ENCODE results near the gene UBE3A. TPM values are rescaled to one million over a fixed set of nuclear protein-coding genes. Genes with fewer than 3 reads are reported as not detected.

Gene UBE3A
- total RNA-seq, 1 experiment from 2014 or later: 102 TPM

DNA sequence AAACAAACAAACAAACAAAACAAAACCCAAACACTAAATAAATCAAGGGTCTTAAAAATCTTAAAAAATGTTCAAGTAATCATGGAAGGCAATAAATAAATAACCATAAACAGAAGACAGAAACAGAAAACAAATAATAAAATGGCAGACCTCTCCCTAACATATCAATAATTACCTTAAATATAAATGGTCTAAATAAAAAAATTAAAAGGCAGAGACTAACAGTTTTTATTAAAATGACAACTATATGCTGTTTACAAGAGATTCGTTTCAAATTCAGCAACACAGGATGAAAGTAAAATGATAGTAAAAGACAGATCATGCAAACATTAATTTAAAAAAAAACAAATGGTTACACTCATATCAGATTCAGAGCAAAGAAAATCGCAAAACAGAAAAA is 91.1 kb downstream of the UBE3A start:
- ATAC-seq (no peak), DNase-seq (ENCODE audit: low read depth, low spot score) (no peak)
- H3K27ac ChIP-seq (ENCODE audit: low read length): no peak overlapping the region
- peaks cover 10% of the 10 kb centered on the region; the same call in 1 of the 2 replicates for H3K9me3 ChIP-seq (ENCODE audit: control insufficient read depth, insufficient read depth, low read depth, low read length)
- ChIA-PET CTCF (no interaction called here), POLR2A (no interaction called here)
- TF ChIP-seq SIN3A (IDR thresholded peaks at IDR 0.05; ENCODE audit: borderline replicate concordance, insufficient read depth, low read depth, low read length) (no peak), TCF7L2 (IDR thresholded peaks at IDR 0.05; ENCODE audit: low read depth, low read length) (no peak), POLR2AphosphoS5 (IDR thresholded peaks at IDR 0.05; ENCODE audit: low read depth, low read length) (no peak)
- TF ChIP-seq, protein P1, sequence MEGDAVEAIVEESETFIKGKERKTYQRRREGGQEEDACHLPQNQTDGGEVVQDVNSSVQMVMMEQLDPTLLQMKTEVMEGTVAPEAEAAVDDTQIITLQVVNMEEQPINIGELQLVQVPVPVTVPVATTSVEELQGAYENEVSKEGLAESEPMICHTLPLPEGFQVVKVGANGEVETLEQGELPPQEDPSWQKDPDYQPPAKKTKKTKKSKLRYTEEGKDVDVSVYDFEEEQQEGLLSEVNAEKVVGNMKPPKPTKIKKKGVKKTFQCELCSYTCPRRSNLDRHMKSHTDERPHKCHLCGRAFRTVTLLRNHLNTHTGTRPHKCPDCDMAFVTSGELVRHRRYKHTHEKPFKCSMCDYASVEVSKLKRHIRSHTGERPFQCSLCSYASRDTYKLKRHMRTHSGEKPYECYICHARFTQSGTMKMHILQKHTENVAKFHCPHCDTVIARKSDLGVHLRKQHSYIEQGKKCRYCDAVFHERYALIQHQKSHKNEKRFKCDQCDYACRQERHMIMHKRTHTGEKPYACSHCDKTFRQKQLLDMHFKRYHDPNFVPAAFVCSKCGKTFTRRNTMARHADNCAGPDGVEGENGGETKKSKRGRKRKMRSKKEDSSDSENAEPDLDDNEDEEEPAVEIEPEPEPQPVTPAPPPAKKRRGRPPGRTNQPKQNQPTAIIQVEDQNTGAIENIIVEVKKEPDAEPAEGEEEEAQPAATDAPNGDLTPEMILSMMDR (IDR thresholded peaks at IDR 0.05): no peak
- no peaks in the 10 kb centered on the region for H3K27me3 ChIP-seq (ENCODE audit: control insufficient read depth, insufficient read depth, low read length)
- peaks cover 2% of the 10 kb centered on the region; the same call in 1 of the 2 replicates for H3K36me3 ChIP-seq (ENCODE audit: control insufficient read depth, insufficient read depth, low read length)
- H3K4me1 ChIP-seq (ENCODE audit: control insufficient read depth, insufficient read depth, low read length): no peaks in the 10 kb centered on the region
- no peak overlapping the region for H3K4me3 ChIP-seq (ENCODE audit: low read depth in 2 of 2, low read length in 2 of 2)
- intact Hi-C loops (cut with micrococcal nuclease; ENCODE audit: unreplicated experiment): no loop called here
- BruUV-seq (replicated peaks): no TSS peak
- in situ Hi-C loops (cut with HindIII; ENCODE audit: low pct_unique_long_range_greater_than_20kb, low sequenced_read_pairs): no loop called here

DNA sequence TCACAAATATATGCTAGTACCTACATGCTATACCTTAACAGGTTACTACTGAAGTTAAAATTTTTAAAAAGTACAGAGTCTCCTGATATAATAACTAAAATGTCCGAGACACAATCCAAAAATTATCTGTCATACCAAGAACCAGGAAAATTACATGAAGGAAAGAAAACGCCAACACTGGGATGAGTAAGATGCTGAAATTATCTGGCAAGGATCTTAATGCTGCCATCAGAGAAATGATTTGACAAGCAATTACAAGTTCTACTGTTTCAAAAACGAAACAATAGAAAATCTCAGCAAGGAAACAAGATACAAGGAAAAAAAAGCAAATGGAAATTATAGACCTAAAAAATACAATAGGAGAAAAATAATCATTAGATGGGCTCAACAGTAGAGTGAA is 92.5 kb downstream of the UBE3A start:
- DNase-seq (ENCODE audit: low read depth, low spot score) (no peak), ATAC-seq (no peak)
- no peak for TF ChIP-seq POLR2AphosphoS5 (IDR thresholded peaks at IDR 0.05; ENCODE audit: low read depth, low read length)
- TF ChIP-seq, protein P1 (IDR thresholded peaks at IDR 0.05): no peak
- Histone ChIP-seq H3K9me3 (ENCODE audit: control insufficient read depth, insufficient read depth, low read depth, low read length) (peaks cover 10% of the 10 kb centered on the region; the same call in 1 of the 2 replicates), H3K4me3 (ENCODE audit: low read depth in 2 of 2, low read length in 2 of 2) (no peak overlapping the region), H3K27me3 (ENCODE audit: control insufficient read depth, insufficient read depth, low read length) (no peaks in the 10 kb centered on the region), H3K4me1 (ENCODE audit: control insufficient read depth, insufficient read depth, low read length) (no peaks in the 10 kb centered on the region), H3K36me3 (ENCODE audit: control insufficient read depth, insufficient read depth, low read length) (peaks cover 2% of the 10 kb centered on the region; the same call in 1 of the 2 replicates), H3K27ac (ENCODE audit: low read length) (no peak overlapping the region)
- intact Hi-C loops (cut with micrococcal nuclease; ENCODE audit: unreplicated experiment): no loop called here
- ChIA-PET POLR2A (no interaction called here), CTCF (no interaction called here)
- no TSS peak for BruUV-seq (replicated peaks)
- in situ Hi-C loops (cut with HindIII; ENCODE audit: low pct_unique_long_range_greater_than_20kb, low sequenced_read_pairs): no loop called here

DNA sequence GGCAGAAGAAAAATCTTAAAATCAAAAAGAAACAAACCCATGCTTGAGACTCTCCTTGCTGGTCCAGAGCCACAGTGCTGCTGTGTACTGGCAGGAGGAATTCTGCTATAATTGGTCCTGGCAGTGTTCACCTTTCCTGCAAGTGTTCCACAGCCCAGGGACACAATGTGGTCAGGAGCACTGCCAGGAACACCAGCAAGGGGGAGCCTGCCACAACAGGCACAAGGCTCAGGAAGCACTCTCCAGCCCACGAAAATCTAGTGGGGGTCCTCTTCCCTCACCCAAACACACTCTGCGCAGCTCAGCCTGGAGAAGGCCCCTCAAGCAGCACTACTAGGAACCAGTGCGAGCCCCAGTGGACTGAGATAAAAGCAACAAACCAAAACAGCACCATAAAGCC is 92.9 kb downstream of the UBE3A start:
- no peak for DNase-seq (ENCODE audit: low read depth, low spot score)
- ChIA-PET CTCF (no interaction called here), POLR2A (no interaction called here)
- TF ChIP-seq SIN3A (IDR thresholded peaks at IDR 0.05; ENCODE audit: borderline replicate concordance, insufficient read depth, low read depth, low read length): no peak
- TF ChIP-seq, protein P1 (IDR thresholded peaks at IDR 0.05): peak; percentile 40; the same call in 1 of the 2 replicates
- Histone ChIP-seq H3K27me3 (ENCODE audit: control insufficient read depth, insufficient read depth, low read length) (no peaks in the 10 kb centered on the region), H3K4me3 (ENCODE audit: low read depth in 2 of 2, low read length in 2 of 2) (no peak overlapping the region), H3K9me3 (ENCODE audit: control insufficient read depth, insufficient read depth, low read depth, low read length) (peaks cover 10% of the 10 kb centered on the region; the same call in 1 of the 2 replicates), H3K4me1 (ENCODE audit: control insufficient read depth, insufficient read depth, low read length) (no peaks in the 10 kb centered on the region), H3K36me3 (ENCODE audit: control insufficient read depth, insufficient read depth, low read length) (peaks cover 2% of the 10 kb centered on the region; the same call in 1 of the 2 replicates), H3K27ac (ENCODE audit: low read length) (no peak overlapping the region)
- intact Hi-C loops (cut with micrococcal nuclease; ENCODE audit: unreplicated experiment) (no loop called here), in situ Hi-C loops (cut with HindIII; ENCODE audit: low pct_unique_long_range_greater_than_20kb, low sequenced_read_pairs) (no loop called here)
- peak; percentile 65; the same call in 1 of the 2 replicates for ATAC-seq
- no TSS peak for BruUV-seq (replicated peaks)

Measured in Panc1 (cell line).